Measurements from ENCODE around the gene SERPINE1. TPM values are rescaled to one million over a fixed set of nuclear protein-coding genes. Genes with fewer than 3 reads are reported as not detected.
A peak's percentile ranks its signal among the peaks of the same experiment; 100 is the strongest.

Gene SERPINE1
- total and polyA plus RNA-seq, 2 of the 13 experiments (the other 11 are each of a cell fraction or from before 2014, with no cell fraction given), result 21.2 to 1,576 TPM

DNA sequence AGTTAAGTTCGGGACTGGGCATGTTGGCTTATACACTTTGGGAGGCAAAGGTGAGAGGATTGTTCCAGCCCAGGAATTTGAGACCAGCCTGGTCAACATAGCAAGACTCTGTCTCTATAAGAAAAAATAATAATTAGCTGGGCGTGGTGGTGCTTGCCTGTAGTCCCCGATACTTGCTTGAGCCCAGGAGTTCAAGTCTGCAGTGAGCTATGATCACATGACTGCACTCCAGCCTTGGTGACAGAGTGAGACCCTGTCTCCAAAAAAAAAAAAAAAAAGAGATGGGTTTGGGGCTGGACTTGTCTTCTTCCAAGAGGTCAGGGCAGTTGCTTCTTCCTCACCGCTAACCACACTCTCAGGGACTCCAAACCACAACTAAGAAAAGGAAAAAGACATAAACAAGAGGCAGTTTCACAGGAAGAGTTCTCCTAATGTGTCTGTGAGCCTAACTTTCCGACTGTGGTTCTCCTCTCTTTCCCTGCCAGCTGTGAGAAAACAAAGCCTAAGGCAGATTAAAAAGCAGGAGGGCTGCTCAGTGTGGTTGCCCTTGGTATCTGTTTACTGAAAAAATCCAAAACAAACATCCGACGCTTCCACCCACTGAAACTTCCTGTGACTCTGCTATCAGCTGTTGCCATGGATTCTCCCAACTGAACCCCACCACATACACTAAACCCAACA lies 2.4 kb upstream of the SERPINE1 start (continued):
- TF ChIP-seq SAFB2 (CRISPR knock-in tag; IDR thresholded peaks at IDR 0.05; ENCODE audit: borderline replicate concordance, low read depth) (no peak), CEBPG (CRISPR knock-in tag; IDR thresholded peaks at IDR 0.05) (0 out of 2 replicates have a peak, but pooled peaks have one; percentile 21), EED (CRISPR knock-in tag; IDR thresholded peaks at IDR 0.05) (no peak), NR2C2 (CRISPR knock-in tag; IDR thresholded peaks at IDR 0.05; ENCODE audit: borderline replicate concordance) (no peak; the same call in 1 of the 2 replicates), POGZ (CRISPR knock-in tag; IDR thresholded peaks at IDR 0.05) (no peak; the same call in 1 of the 2 replicates), TEAD3 (CRISPR knock-in tag; optimal IDR thresholded peaks at IDR 0.05; ENCODE audit: borderline replicate concordance) (peak; percentile 55), CCAR2 (optimal IDR thresholded peaks at IDR 0.05; ENCODE audit: low read depth, low read length) (no peak), HMG20A (CRISPR knock-in tag; IDR thresholded peaks at IDR 0.05; ENCODE audit: borderline replicate concordance) (peak; percentile 74; the same call in 1 of the 2 replicates), ZNF138 (CRISPR knock-in tag; IDR thresholded peaks at IDR 0.05; ENCODE audit: low read depth) (no peak), ZFP36L2 (CRISPR knock-in tag; IDR thresholded peaks at IDR 0.05) (no peak), ZNF253 (CRISPR knock-in tag; IDR thresholded peaks at IDR 0.05; ENCODE audit: borderline replicate concordance) (no peak), MTA1 (CRISPR knock-in tag; IDR thresholded peaks at IDR 0.05; ENCODE audit: borderline replicate concordance) (no peak)
- TF ChIP-seq, protein P1, sequence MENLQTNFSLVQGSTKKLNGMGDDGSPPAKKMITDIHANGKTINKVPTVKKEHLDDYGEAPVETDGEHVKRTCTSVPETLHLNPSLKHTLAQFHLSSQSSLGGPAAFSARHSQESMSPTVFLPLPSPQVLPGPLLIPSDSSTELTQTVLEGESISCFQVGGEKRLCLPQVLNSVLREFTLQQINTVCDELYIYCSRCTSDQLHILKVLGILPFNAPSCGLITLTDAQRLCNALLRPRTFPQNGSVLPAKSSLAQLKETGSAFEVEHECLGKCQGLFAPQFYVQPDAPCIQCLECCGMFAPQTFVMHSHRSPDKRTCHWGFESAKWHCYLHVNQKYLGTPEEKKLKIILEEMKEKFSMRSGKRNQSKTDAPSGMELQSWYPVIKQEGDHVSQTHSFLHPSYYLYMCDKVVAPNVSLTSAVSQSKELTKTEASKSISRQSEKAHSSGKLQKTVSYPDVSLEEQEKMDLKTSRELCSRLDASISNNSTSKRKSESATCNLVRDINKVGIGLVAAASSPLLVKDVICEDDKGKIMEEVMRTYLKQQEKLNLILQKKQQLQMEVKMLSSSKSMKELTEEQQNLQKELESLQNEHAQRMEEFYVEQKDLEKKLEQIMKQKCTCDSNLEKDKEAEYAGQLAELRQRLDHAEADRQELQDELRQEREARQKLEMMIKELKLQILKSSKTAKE (CRISPR knock-in tag; IDR thresholded peaks at IDR 0.05; ENCODE audit: borderline replicate concordance), result peak; percentile 81
- TF ChIP-seq, protein P2, sequence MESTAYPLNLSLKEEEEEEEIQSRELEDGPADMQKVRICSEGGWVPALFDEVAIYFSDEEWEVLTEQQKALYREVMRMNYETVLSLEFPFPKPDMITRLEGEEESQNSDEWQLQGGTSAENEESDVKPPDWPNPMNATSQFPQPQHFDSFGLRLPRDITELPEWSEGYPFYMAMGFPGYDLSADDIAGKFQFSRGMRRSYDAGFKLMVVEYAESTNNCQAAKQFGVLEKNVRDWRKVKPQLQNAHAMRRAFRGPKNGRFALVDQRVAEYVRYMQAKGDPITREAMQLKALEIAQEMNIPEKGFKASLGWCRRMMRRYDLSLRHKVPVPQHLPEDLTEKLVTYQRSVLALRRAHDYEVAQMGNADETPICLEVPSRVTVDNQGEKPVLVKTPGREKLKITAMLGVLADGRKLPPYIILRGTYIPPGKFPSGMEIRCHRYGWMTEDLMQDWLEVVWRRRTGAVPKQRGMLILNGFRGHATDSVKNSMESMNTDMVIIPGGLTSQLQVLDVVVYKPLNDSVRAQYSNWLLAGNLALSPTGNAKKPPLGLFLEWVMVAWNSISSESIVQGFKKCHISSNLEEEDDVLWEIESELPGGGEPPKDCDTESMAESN (CRISPR knock-in tag; conservative IDR thresholded peaks at IDR 0.05), result no peak
- TF ChIP-seq, protein P3, sequence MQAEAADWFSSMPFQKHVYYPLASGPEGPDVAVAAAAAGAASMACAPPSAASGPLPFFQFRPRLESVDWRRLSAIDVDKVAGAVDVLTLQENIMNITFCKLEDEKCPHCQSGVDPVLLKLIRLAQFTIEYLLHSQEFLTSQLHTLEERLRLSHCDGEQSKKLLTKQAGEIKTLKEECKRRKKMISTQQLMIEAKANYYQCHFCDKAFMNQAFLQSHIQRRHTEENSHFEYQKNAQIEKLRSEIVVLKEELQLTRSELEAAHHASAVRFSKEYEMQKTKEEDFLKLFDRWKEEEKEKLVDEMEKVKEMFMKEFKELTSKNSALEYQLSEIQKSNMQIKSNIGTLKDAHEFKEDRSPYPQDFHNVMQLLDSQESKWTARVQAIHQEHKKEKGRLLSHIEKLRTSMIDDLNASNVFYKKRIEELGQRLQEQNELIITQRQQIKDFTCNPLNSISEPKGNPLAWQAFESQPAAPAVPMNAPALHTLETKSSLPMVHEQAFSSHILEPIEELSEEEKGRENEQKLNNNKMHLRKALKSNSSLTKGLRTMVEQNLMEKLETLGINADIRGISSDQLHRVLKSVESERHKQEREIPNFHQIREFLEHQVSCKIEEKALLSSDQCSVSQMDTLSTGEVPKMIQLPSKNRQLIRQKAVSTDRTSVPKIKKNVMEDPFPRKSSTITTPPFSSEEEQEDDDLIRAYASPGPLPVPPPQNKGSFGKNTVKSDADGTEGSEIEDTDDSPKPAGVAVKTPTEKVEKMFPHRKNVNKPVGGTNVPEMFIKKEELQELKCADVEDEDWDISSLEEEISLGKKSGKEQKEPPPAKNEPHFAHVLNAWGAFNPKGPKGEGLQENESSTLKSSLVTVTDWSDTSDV (CRISPR knock-in tag; IDR thresholded peaks at IDR 0.05), result no peak
- TF ChIP-seq, protein P4, sequence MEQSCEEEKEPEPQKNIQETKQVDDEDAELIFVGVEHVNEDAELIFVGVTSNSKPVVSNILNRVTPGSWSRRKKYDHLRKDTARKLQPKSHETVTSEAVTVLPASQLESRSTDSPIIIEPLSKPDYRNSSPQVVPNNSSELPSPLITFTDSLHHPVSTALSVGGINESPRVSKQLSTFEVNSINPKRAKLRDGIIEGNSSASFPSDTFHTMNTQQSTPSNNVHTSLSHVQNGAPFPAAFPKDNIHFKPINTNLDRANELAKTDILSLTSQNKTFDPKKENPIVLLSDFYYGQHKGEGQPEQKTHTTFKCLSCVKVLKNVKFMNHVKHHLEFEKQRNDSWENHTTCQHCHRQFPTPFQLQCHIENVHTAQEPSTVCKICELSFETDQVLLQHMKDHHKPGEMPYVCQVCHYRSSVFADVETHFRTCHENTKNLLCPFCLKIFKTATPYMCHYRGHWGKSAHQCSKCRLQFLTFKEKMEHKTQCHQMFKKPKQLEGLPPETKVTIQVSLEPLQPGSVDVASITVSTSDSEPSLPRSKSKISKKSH (CRISPR knock-in tag; IDR thresholded peaks at IDR 0.05; ENCODE audit: borderline replicate concordance), result no peak
- TF ChIP-seq, protein P5, sequence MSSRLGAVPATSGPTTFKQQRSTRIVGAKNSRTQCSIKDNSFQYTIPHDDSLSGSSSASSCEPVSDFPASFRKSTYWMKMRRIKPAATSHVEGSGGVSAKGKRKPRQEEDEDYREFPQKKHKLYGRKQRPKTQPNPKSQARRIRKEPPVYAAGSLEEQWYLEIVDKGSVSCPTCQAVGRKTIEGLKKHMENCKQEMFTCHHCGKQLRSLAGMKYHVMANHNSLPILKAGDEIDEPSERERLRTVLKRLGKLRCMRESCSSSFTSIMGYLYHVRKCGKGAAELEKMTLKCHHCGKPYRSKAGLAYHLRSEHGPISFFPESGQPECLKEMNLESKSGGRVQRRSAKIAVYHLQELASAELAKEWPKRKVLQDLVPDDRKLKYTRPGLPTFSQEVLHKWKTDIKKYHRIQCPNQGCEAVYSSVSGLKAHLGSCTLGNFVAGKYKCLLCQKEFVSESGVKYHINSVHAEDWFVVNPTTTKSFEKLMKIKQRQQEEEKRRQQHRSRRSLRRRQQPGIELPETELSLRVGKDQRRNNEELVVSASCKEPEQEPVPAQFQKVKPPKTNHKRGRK (CRISPR knock-in tag; IDR thresholded peaks at IDR 0.05), result no peak
- TF ChIP-seq, protein P6, sequence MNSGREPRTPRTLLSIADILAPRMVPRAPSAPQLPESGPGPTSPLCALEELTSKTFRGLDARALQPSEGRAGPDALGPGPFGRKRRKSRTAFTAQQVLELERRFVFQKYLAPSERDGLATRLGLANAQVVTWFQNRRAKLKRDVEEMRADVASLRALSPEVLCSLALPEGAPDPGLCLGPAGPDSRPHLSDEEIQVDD (CRISPR knock-in tag; IDR thresholded peaks at IDR 0.05; ENCODE audit: borderline replicate concordance), result no peak

Measured in HepG2 (cell line).